ENCODE data around the gene SUGCT.

DNA sequence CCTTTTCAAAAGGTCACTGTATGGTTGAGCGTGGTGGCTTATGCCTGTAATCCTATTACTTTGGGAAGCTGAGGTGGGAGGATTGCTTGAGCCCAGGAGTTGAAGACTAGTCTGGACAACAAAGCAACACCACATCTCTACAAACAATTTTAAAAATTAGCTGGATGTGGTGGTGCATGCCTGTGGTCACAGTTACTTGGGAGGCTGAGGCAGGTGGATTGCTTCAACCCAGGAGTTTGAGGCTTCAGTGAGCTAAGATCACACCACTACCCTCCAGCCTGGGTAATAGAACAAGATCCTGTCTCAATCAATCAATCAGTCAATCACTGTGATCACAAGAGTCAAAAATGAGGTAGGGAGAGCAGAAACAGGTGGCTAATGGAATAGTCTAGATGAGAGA is 97.0 kb downstream of the SUGCT start:
- TF ChIP-seq, protein P1, sequence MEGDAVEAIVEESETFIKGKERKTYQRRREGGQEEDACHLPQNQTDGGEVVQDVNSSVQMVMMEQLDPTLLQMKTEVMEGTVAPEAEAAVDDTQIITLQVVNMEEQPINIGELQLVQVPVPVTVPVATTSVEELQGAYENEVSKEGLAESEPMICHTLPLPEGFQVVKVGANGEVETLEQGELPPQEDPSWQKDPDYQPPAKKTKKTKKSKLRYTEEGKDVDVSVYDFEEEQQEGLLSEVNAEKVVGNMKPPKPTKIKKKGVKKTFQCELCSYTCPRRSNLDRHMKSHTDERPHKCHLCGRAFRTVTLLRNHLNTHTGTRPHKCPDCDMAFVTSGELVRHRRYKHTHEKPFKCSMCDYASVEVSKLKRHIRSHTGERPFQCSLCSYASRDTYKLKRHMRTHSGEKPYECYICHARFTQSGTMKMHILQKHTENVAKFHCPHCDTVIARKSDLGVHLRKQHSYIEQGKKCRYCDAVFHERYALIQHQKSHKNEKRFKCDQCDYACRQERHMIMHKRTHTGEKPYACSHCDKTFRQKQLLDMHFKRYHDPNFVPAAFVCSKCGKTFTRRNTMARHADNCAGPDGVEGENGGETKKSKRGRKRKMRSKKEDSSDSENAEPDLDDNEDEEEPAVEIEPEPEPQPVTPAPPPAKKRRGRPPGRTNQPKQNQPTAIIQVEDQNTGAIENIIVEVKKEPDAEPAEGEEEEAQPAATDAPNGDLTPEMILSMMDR (IDR thresholded peaks at IDR 0.05): no peak
- no peak for TF ChIP-seq POLR2AphosphoS5 (IDR thresholded peaks at IDR 0.05)

All from esophagus muscularis mucosa (tissue), 3 donors.